ENCODE data around the gene MYO7A. TPM values are rescaled to one million over a fixed set of nuclear protein-coding genes. Genes with fewer than 3 reads are reported as not detected.

MYO7A gene
- total RNA-seq, 1 donor from 2014 or later: 11.6 TPM

- DNase-seq: no peak
- TF ChIP-seq, protein P1, sequence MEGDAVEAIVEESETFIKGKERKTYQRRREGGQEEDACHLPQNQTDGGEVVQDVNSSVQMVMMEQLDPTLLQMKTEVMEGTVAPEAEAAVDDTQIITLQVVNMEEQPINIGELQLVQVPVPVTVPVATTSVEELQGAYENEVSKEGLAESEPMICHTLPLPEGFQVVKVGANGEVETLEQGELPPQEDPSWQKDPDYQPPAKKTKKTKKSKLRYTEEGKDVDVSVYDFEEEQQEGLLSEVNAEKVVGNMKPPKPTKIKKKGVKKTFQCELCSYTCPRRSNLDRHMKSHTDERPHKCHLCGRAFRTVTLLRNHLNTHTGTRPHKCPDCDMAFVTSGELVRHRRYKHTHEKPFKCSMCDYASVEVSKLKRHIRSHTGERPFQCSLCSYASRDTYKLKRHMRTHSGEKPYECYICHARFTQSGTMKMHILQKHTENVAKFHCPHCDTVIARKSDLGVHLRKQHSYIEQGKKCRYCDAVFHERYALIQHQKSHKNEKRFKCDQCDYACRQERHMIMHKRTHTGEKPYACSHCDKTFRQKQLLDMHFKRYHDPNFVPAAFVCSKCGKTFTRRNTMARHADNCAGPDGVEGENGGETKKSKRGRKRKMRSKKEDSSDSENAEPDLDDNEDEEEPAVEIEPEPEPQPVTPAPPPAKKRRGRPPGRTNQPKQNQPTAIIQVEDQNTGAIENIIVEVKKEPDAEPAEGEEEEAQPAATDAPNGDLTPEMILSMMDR (IDR thresholded peaks at IDR 0.05; ENCODE audit: partially characterized antibody, unreplicated experiment): no peak
- Mint-ChIP-seq H3K4me3 (ENCODE audit: unreplicated experiment) (no peak overlapping the region), H3K27ac (ENCODE audit: unreplicated experiment) (no peak overlapping the region), H3K9me3 (ENCODE audit: unreplicated experiment) (peaks cover 9% of the 10 kb centered on the region), H3K36me3 (ENCODE audit: unreplicated experiment) (no peaks in the 10 kb centered on the region), H3K27me3 (ENCODE audit: unreplicated experiment) (peaks cover 6% of the 10 kb centered on the region), H3K4me1 (ENCODE audit: low read depth, unreplicated experiment) (no peaks in the 10 kb centered on the region)
Observed at GRCh38 chr11:77159219-77159936, 31.3 kb downstream of the MYO7A start.

GRCh38 chr11:77159937-77160495, 32.0 kb downstream of the MYO7A start:
- Mint-ChIP-seq H3K36me3 (ENCODE audit: unreplicated experiment) (no peaks in the 10 kb centered on the region), H3K9me3 (ENCODE audit: unreplicated experiment) (peaks cover 7% of the 10 kb centered on the region), H3K4me3 (ENCODE audit: unreplicated experiment) (no peak overlapping the region), H3K27me3 (ENCODE audit: unreplicated experiment) (peaks cover 6% of the 10 kb centered on the region), H3K27ac (ENCODE audit: unreplicated experiment) (no peak overlapping the region), H3K4me1 (ENCODE audit: low read depth, unreplicated experiment) (no peaks in the 10 kb centered on the region)
- DNase-seq: no peak
- TF ChIP-seq, protein P1 (IDR thresholded peaks at IDR 0.05; ENCODE audit: partially characterized antibody, unreplicated experiment): no peak

- no peak for DNase-seq
- Mint-ChIP-seq H3K4me3 (ENCODE audit: unreplicated experiment) (no peak overlapping the region), H3K27ac (ENCODE audit: unreplicated experiment) (no peak overlapping the region), H3K4me1 (ENCODE audit: low read depth, unreplicated experiment) (no peaks in the 10 kb centered on the region), H3K36me3 (ENCODE audit: unreplicated experiment) (no peaks in the 10 kb centered on the region), H3K27me3 (ENCODE audit: unreplicated experiment) (peaks cover 3% of the 10 kb centered on the region), H3K9me3 (ENCODE audit: unreplicated experiment) (peaks cover 1% of the 10 kb centered on the region)
- TF ChIP-seq, protein P1 (IDR thresholded peaks at IDR 0.05; ENCODE audit: partially characterized antibody, unreplicated experiment): no peak
Observed at GRCh38 chr11:77163271-77163670, 35.2 kb downstream of the MYO7A start.

DNA sequence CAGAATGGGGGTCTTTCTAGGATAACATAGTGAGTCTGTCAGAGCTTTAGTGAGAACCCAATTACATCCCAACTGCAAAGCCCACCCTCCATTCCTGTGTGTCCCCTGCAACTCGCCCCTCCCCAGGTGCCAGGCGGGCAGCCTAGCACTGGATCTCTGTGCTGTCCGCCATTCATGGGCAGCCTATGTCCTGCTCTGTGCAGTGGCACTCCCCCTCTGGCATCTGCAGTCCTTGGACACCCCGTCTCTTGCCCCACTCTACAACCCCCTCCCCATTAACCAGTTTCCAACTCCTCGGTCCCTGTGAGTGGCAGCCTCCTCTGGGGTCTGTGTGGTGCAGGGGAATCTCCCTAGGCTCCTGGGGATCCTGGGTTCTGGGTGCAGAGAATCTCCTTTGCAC, 37.0 kb downstream of the MYO7A start:
- Mint-ChIP-seq H3K9me3 (ENCODE audit: unreplicated experiment) (no peaks in the 10 kb centered on the region), H3K27ac (ENCODE audit: unreplicated experiment) (no peak overlapping the region)

More for the DNA sequence above, 37.0 kb downstream of the MYO7A start:
- Mint-ChIP-seq H3K36me3 (ENCODE audit: unreplicated experiment) (no peaks in the 10 kb centered on the region), H3K4me1 (ENCODE audit: low read depth, unreplicated experiment) (peaks cover 3% of the 10 kb centered on the region), H3K4me3 (ENCODE audit: unreplicated experiment) (no peak overlapping the region), H3K27me3 (ENCODE audit: unreplicated experiment) (peaks cover 4% of the 10 kb centered on the region)
- TF ChIP-seq, protein P1 (IDR thresholded peaks at IDR 0.05; ENCODE audit: partially characterized antibody, unreplicated experiment): no peak
- no peak for DNase-seq

Data from glutamatergic neuron (in vitro differentiated cells).